GM19035 (cell line): ENCODE results near the gene AVPI1.
"Not testable (repeated sequence)": the region's sequence is repeated elsewhere in the genome, so short reads cannot be mapped to it uniquely, and the experiment has no call there.

Experiments used
- ATAC-seq: cut with Tn5 transposase; IDR thresholded peaks from one replicate; pipeline ENCODE4 v1.9.1; 2021; ENCODE audit not compliant: unreplicated experiment

Gene AVPI1

DNA sequence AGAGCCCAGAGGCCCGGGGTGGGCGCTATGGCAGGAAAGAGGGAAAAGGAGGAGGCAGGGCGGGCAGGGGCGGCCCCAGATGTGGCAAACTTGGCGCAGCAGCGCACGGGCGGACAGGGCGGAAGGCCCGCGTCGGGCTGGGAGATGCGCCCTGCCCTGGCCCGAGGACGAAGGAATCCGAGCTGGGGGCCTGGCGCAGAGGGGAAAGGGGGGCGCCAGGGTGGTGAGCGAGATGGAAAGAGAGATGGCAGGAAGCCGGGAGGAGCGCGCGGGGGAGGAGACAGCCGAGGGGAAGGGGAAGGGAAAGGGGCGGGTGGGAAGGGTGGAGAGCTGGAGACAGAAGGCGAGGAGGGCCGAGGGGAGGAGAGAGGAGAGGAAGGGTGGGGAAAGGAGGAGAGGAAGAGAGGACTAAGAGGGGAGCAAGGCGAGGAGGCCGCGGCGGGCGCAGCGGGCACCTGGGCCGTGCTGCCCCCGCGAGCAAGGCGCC is 26.3 kb upstream of the AVPI1 start, which contains the start of gene MARVELD1:
MARVELD1 (plus strand) TSS at position 392 of the 487 bp plus-strand sequence. CDS start 147 bp downstream, outside the sequence.
- no peak for ATAC-seq

DNA sequence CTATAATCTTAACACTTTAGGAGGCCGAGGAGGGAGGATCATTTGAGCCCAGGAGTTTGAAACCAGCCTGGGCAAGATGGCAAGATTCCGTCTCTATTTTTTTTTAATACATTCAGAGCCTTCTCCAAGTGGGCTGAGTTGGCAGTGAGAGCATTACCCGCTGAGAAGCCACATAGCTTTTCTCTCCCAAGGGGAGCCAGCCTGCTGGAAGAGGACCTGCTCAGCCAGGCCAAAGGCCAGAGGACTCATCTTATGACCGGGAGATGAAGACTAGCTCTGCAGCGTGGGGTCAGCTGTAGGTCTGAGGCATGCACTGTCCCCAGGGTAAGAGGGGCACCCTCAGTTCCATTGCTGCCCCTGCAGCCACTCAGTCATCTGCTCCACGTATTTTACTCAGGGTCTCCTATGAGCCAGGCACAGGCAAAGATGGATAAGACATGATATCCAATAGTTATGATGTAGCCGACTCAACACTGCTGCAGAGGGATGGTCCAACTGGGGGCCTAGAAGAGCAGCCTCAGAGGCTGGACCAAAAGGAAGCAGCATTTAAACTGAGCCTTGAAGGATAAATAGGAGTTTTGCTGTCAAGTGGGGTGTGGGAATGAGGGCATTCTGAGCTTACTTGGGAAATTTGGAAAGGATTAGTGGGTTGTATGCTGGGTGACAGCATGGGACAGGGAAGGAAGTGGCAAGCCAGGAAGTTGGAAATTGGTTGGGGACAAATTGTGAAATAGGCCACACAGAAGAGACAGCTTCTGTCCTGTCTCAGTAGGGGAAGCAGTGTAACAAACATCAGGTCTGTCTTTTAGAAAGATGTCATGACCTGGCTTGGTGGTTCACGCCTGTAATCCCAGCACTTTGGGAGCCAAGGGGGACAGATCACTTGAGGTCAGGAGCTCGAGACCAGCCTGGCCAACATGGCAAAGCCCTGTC is 24.9 kb upstream of the AVPI1 start:
- no peak for ATAC-seq

DNA sequence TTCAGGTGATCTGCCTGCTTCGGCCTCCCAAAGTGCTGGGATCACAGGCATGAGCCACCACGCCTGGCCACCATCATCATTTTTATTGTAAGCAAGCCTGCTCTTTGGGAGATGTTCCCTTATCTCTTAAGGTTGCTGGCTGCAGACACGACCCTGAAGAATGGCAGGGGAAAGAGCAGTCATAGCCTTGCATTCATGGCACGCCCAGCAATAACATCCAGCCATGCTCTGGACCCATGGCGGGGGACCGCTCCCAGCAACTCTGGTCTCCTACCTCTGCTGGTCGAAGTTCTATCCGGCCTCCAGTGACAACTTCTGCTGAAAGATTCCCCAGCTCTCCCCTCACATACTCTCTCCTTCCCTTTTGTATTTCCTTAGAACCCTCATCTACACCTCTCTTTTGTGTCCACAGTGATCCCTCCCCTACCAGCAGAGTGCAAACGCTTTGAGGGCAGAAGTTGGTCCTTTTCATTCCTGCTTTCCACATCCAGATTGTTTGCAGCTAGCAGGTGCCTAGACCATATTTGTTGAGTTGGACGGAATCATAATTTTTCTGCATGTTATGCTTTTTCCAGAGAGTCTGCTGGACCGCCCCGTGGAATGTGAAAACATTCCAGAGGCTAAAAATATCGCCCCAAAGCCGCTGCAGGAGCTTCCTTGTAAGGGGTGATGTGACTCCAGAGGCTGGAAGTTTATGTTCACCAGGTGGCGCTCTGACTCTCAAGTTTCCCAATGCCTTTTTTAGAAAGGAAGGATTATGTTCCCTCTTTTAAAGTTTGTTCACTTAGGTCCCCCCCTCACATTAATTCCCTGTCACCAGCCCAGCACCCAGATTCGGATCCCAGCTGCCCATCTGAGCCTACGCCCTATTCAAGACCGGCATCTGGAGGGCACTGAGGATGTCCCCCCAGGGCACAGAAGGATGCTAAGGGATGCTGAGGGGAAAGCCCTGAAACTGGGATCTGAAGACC is 22.2 kb upstream of the AVPI1 start:
- no peak for ATAC-seq

DNA sequence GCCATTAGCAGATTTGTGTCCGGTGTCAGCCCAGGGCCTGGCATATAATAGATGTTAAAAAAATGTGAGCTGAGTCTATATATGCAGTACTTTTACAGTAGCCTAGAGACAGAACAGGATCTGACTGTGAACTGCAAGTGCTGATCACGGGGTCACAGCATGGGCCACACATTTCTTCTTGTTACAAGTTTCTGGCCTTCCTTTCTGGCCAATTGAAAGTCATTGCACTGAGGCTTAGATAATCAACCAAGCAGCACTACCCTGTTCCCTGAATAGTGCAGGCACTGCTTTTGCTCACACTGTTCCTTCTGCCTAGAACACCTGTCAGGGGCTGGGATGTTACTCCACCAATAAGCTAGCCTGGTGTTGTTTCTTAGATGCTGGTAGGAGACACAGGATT is 21.1 kb upstream of the AVPI1 start:
- ATAC-seq: no peak

GRCh38 chr10:97707134-97707861 is 20.3 kb upstream of the AVPI1 start:
- ATAC-seq: no peak

GRCh38 chr10:97705006-97705670 is 18.1 kb upstream of the AVPI1 start:
- no peak for ATAC-seq

- ATAC-seq: no peak
Observed at GRCh38 chr10:97704341-97704740, 17.3 kb upstream of the AVPI1 start.

- no peak for ATAC-seq
Observed at GRCh38 chr10:97703398-97704067, 16.5 kb upstream of the AVPI1 start.

GRCh38 chr10:97701438-97702069 is 14.5 kb upstream of the AVPI1 start:
- no peak for ATAC-seq

- not testable (repeated sequence) for ATAC-seq
Observed at GRCh38 chr10:97698072-97698655, 11.1 kb upstream of the AVPI1 start.

- no peak for ATAC-seq
Observed at GRCh38 chr10:97690133-97690532, 3.1 kb upstream of the AVPI1 start.

GRCh38 chr10:97689559-97690020 is 2.5 kb upstream of the AVPI1 start:
- no peak for ATAC-seq

DNA sequence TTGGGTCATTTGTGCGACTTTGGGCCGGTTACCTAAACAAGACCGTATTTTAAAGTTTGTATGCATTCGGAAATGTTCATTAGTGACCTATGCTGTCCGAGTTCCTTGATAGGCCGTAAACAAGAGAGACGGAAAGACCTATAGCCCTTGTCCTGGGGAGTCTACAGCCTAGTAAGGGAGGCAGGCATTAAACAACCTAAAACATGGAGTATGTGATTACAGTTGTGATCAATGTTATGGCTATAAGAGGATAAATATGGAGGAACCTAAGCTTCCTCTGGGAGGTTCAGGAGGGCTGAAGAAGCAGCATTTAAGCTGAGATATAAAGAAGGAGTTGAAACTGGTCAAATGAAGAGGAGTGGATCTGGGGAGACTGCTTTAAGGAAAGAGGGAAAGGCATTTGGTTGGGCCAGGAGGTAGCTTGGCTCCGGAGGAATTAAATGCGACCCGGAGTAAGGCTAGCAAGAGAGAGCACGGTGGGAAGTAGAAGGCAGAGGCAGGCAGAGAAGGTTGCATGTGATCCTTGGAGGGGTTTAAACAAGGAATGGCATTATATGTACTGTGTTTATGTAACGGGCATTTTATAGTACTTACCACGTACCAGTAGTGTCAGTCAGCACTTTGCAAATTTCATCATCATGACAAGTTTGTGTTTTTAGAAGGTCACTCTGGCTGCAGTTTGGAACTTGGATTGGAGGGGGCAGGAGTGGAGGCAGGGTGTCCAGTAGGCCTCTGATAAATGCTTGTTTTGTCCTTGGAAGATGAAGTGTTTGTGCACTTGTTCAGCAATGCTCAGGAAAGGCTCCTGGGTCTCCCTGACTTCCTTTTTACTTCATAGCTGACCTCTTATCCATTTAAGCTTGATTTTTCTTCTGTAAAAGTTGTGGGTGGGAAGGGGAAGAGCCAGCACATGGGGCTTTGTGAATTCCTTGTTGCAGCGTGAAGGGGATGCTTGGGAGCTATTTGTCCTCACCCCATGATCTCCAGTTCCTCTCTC is 1.0 kb upstream of the AVPI1 start:
- ATAC-seq: no peak

DNA sequence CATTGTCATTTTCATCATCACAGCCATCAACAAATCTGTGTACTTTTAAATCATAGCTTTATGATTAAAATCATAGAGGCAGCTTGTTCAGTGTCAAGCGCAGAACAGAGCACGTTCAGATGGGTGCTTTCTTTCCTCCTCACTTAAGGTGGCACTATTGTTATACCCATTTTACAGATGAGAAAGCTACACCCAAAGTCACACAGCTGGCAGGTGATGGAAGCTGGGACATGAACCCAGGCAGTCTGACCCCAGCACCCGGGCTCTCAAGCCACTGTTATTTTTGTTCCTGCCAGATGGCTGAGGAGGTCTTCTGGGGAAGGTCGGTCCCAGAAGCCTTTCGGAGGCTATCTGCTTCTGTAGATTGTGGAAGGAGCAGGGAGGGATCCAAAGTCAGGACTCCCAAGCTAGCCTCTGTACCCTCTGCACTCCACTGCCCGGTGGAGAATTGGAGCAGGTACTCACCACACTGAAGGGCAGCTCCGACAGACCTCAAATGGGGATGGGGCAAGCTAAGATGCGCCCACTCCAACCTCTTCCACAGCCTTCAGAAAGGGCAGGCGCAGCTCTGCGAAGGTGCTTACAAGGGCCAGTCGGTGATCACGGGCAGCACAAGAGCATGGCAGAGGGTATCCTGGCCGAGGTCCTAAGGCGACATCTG is 610 bp downstream of the AVPI1 start:
- peak; percentile 11 for ATAC-seq

- ATAC-seq: no peak
Observed at GRCh38 chr10:97685395-97685958, 1.6 kb downstream of the AVPI1 start.

DNA sequence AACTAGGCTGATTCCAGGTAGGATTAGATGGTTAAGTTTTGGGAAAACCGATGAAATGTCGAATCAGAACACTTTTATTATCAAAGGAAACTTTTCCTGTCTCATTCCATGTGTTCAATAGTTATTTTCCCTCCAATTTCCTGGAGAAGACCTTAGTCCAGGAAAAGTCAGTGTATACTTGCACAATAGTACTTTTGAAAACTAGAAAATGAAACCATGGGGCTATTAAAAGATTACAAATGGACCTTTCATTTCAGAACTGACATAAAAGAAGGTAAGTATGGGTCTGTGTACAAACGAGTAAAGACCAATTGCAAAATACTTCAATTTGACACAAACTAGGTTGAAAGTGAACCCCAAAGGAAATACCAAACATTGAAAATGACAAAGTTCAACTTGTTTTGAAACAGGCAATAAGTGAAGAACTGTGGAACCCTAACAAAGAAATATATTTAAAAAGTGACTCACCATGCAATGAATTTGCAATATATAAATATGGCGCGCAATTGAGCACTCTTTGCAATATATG is 2.1 kb downstream of the AVPI1 start:
- no peak for ATAC-seq
